Measurements from ENCODE around the gene PDE6B.

DNA sequence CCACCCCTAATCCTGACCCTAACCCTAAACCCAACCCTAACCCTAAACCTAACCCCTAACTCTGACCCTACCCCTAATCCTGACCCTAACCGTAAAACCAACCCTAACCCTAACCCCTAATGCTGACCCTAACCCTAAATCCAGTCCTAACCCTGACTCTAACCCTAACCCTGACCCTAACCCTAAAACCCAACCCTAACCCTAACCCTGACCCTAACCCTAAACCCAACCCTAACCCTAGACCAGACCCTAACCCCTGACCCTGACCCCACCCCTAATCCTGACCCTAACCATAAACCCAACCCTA, 79.6 kb downstream of the PDE6B start:
- TF ChIP-seq, protein P1, sequence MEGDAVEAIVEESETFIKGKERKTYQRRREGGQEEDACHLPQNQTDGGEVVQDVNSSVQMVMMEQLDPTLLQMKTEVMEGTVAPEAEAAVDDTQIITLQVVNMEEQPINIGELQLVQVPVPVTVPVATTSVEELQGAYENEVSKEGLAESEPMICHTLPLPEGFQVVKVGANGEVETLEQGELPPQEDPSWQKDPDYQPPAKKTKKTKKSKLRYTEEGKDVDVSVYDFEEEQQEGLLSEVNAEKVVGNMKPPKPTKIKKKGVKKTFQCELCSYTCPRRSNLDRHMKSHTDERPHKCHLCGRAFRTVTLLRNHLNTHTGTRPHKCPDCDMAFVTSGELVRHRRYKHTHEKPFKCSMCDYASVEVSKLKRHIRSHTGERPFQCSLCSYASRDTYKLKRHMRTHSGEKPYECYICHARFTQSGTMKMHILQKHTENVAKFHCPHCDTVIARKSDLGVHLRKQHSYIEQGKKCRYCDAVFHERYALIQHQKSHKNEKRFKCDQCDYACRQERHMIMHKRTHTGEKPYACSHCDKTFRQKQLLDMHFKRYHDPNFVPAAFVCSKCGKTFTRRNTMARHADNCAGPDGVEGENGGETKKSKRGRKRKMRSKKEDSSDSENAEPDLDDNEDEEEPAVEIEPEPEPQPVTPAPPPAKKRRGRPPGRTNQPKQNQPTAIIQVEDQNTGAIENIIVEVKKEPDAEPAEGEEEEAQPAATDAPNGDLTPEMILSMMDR (conservative IDR thresholded peaks at IDR 0.05 in 1 of 2, IDR thresholded peaks at IDR 0.05 in 1 of 2; ENCODE audit: low read depth in 1 of 2, low read length in 2 of 2) = no peak
- TF ChIP-seq EZH2 (IDR thresholded peaks at IDR 0.05; ENCODE audit: low read length, missing control alignments) = no peak

All from fibroblast of lung (primary cell).